ENCODE measurements around the gene IGDCC3. TPM values are rescaled to one million over a fixed set of nuclear protein-coding genes. Genes with fewer than 3 reads are reported as not detected.

IGDCC3 gene
- total RNA-seq, 4 donors from 2014 or later: not detected

DNA sequence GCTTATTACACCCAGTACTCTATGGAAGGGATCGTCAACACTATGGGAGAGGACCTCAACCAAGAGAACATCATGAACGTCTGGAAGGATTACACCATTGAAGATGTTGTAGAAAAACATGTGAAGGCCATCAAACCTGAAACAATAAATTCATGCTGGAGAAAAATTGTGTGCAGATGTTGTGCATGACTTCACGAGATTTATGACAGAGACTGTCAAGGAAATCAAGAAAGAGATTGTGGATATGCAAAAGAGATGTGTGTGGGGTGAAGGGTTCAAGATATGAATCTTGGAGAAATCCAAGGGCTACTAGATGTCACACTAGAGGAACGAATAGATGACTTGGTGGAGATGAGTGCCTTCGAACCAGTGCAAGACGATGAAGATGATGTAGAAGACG, 87.6 kb downstream of the IGDCC3 start:
- TF ChIP-seq POLR2A (IDR thresholded peaks at IDR 0.05) (no peak), EP300 (IDR thresholded peaks at IDR 0.05) (no peak)
- WGBS: 77% methylated on average over 7 of the region's 7 CpGs
- H3K27ac ChIP-seq: no peak overlapping the region
- DNase-seq (ENCODE audit: low spot score in 2 of 2): no peak
- H3K4me3 ChIP-seq: no peak overlapping the region
- H3K9me3 ChIP-seq: no peaks in the 10 kb centered on the region
- no peaks in the 10 kb centered on the region for H3K27me3 ChIP-seq
- no peaks in the 10 kb centered on the region for H3K36me3 ChIP-seq
- peaks cover 17% of the 10 kb centered on the region for H3K4me1 ChIP-seq

DNA sequence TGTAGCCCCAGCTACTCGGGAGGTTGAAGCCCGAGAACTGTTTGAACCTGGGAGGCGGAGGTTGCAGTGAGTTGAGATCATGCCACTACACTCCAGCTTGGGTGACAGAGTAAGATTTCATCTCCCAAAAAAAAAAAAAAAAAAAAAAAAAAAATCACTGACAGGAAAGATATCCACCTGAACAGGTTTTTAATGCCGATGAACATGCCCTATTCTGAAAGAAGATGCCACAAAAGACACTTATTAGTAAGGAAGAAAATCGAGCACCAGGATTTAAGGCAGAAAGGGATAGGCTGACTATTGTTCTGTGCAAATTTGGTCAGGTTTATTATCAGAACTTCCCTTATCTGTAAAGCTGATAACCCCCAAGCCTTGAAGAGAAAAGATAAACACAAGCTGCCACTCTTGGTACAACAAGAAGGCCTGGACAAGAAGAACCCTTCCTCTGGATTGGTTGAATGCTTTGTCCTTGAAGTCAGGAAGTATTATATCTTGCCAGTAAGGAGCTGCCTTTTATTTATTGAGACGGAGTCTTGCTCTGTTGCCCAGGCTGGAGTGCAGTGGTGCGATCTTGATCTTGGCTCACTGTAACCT, 88.4 kb downstream of the IGDCC3 start:
- Histone ChIP-seq H3K4me1 (peaks cover 21% of the 10 kb centered on the region), H3K36me3 (no peaks in the 10 kb centered on the region), H3K4me3 (no peak overlapping the region), H3K9me3 (no peaks in the 10 kb centered on the region), H3K27ac (no peak overlapping the region), H3K27me3 (no peaks in the 10 kb centered on the region)
- no peak for DNase-seq (ENCODE audit: low spot score in 2 of 2)
- TF ChIP-seq EP300 (IDR thresholded peaks at IDR 0.05): no peak
- no peak for TF ChIP-seq POLR2AphosphoS5 (IDR thresholded peaks at IDR 0.05)
- TF ChIP-seq, protein P1, sequence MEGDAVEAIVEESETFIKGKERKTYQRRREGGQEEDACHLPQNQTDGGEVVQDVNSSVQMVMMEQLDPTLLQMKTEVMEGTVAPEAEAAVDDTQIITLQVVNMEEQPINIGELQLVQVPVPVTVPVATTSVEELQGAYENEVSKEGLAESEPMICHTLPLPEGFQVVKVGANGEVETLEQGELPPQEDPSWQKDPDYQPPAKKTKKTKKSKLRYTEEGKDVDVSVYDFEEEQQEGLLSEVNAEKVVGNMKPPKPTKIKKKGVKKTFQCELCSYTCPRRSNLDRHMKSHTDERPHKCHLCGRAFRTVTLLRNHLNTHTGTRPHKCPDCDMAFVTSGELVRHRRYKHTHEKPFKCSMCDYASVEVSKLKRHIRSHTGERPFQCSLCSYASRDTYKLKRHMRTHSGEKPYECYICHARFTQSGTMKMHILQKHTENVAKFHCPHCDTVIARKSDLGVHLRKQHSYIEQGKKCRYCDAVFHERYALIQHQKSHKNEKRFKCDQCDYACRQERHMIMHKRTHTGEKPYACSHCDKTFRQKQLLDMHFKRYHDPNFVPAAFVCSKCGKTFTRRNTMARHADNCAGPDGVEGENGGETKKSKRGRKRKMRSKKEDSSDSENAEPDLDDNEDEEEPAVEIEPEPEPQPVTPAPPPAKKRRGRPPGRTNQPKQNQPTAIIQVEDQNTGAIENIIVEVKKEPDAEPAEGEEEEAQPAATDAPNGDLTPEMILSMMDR (IDR thresholded peaks at IDR 0.05): no peak
- no peak for TF ChIP-seq POLR2A (IDR thresholded peaks at IDR 0.05)
- 95% methylated on average over 7 of the region's 7 CpGs for WGBS

DNA sequence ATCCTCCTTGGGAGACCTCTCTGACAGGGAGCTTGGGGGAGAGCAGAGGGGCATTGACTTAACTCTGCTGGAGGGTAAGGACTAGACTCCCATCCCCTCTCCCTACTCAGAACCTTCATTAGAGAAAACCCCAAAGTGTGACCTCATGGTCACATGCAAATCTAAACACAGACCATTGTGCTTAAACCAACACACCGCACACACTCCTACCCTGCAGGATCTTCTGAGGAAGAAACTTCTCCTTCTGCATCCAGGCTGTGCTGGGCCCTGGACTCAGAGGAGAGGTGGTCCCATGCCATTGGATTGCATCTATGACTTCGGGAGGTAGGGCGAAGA, 90.3 kb downstream of the IGDCC3 start:
- Histone ChIP-seq H3K27me3 (no peaks in the 10 kb centered on the region), H3K4me1 (peaks cover 32% of the 10 kb centered on the region), H3K36me3 (no peaks in the 10 kb centered on the region), H3K4me3 (peak overlapping the region; percentile 61), H3K27ac (peak overlapping the region; percentile 82), H3K9me3 (no peaks in the 10 kb centered on the region)
- no peak for DNase-seq (ENCODE audit: low spot score in 2 of 2)
- TF ChIP-seq POLR2A (IDR thresholded peaks at IDR 0.05) (no peak), EP300 (IDR thresholded peaks at IDR 0.05) (no peak), POLR2AphosphoS5 (IDR thresholded peaks at IDR 0.05) (no peak)
- TF ChIP-seq, protein P1 (IDR thresholded peaks at IDR 0.05): no peak
- WGBS: 100% methylated on average over 2 of the region's 3 CpGs

DNA sequence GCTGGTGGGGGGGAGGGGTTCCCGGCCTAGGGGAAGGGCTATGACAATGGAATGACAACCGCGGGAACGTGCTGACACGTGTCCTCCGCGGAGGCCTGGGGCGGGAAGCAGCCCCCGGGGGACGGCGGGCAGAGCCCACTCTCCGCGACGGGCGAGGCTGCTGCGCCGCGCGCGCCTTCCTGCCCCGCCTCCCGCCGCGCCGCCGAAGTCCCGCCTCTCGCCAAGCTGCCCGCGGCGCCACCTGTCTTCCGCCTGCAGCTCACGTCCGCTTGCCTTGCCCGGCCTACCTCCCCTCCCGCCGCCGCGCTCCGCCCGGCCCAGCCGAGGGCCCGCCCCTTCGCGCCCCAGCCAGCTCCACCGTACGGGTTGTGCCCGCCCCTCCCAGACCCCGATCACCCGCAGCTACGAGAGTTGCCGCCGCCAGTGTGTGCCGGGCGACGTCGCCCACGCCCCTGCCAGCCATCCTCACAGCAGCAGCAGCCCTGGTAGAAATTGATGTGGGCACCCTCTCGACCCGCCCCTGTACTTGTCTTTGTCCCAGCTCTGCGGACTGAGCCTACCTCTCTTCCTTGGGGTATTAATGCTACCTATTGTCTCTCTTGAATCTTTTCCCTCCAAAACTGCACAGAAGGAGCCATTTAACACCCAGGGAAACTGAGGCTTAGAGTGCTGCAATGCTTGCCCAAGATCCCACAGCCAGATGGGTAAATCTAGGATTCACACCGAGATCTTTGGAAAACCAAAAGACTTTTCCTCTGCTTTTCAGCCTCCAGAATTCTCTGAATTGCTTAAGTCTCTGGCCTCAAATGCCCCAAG, 90.9 kb downstream of the IGDCC3 start, which contains the start of gene PARP16:
Gene PARP16, minus strand, starts transcription at position 180 of the 816 bp plus-strand sequence. CDS start 457 bp downstream, outside the sequence.
- peak; percentile 94 for DNase-seq (ENCODE audit: low spot score in 2 of 2)
- Histone ChIP-seq H3K27me3 (no peaks in the 10 kb centered on the region), H3K4me3 (peak within 1 kb of the TSS; percentile 61), H3K4me1 (peaks cover 32% of the 10 kb centered on the region), H3K27ac (peak within 1 kb of the TSS; percentile 82), H3K9me3 (no peaks in the 10 kb centered on the region), H3K36me3 (no peaks in the 10 kb centered on the region)
- 3% methylated on average over 14 of the region's 62 CpGs for WGBS
- TF ChIP-seq POLR2AphosphoS5 (IDR thresholded peaks at IDR 0.05) (peak in 1 of 3 donors; percentile 62), EP300 (IDR thresholded peaks at IDR 0.05) (no peak), POLR2A (IDR thresholded peaks at IDR 0.05) (peak; percentile 50 to 74)
- TF ChIP-seq, protein P1 (IDR thresholded peaks at IDR 0.05): peak in 1 of 2 donors; percentile 58

DNA sequence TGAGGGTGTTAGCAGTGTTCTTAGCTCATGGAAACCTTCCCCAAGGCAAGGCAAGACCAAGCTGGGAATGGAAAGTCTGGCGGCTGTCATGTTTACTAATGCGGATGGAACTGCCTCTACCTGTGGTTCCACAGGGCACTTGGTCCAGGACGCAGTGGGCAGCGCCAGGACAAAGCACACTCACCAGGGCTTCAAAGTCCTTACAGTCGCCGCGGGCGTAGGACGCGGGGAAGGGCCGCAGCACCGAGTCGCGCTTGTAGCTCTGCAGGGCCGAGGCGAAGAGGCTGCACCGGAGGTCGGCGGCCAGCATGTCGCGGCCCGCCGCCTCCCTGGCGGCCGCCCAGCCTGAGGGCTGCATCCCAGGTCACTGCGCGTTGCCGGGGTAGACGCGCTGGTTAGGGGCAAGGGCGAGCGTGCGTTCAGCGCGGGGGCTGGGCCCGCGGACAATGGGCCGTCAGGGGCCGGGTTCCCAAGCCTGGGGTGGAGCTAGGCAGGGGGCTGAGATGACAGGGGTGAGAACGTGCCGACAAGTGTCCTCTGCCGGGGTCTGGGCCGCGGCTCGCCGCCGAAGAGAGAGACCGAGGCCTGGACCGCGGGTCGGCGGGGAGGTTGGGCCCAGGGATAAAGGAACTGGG, 91.6 kb downstream of the IGDCC3 start:
- TF ChIP-seq POLR2AphosphoS5 (IDR thresholded peaks at IDR 0.05) (no peak), EP300 (IDR thresholded peaks at IDR 0.05) (no peak), POLR2A (IDR thresholded peaks at IDR 0.05) (no peak)
- TF ChIP-seq, protein P1 (IDR thresholded peaks at IDR 0.05): no peak
- Histone ChIP-seq H3K27me3 (no peaks in the 10 kb centered on the region), H3K36me3 (no peaks in the 10 kb centered on the region), H3K4me3 (peak overlapping the region; percentile 61), H3K4me1 (peaks cover 32% of the 10 kb centered on the region), H3K9me3 (no peaks in the 10 kb centered on the region), H3K27ac (peak overlapping the region; percentile 82)
- DNase-seq (ENCODE audit: low spot score in 2 of 2): no peak
- 0% methylated on average over 14 of the region's 52 CpGs for WGBS

All from suprapubic skin (tissue), 4 donors.